Hematopoietic multipotent progenitor cell (in vitro differentiated cells): ENCODE data around the gene MRPL14. TPM values are rescaled to one million over a fixed set of nuclear protein-coding genes. Genes with fewer than 3 reads are reported as not detected.

ENCODE experiments used
- DNase-seq, 3 donors: peaks; one replicate each; pipeline ENCODE4 v3.0.0-alpha.2; 2011 to 2015; ENCODE audit warnings: low read depth in 2 of 3, low spot score in 2 of 3
- total RNA-seq: library from RNA; depleted of rRNA; stranded (reverse); fragments of >200 nt; gene quantifications from one replicate; pipeline ENCODE4 v1.2.3, GENCODE V29; 2012

MRPL14 gene
- total RNA-seq, 1 donor: 20.5 TPM

DNA sequence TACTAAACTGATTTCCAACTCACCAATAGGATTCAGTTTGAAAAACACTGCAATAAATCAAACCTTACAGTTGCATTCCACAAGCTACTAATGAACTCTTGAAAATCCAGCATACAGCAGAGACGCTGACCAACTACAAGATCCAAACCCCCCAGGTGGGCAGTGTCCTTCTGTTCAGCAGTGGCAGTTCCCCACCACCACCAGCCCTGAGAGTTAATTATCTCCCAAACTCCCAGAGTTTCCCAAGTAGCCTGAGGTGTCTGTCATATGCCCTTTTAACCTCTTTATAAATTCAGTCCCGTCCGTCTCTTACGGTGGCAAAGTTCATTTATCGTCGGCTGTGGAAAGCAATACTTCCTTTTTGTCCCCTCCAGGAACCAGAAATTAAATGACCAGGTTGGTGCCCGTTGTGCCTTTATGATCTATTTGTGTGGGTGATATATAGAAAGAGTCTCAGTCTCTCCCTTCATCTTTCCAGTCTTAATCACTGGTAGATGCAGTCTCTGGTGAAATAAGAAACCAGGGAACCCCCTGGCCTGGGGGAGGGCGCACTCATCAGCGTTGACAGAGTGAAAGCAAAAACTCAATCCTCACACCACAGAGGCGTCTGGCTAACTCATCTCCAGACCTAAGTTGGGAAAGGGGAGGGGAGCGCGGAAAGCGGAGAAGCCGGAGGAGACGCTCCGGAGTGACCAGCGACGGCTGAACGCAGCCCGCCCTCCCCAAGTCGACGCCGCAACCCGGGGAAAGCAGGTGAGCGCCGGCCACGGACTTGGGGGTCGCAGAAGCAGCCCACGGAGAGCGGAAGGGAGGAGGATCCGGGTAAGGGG lies 717 bp downstream of the MRPL14 start:
- DNase-seq: peak; percentile 40 to 67 (median 53)

DNA sequence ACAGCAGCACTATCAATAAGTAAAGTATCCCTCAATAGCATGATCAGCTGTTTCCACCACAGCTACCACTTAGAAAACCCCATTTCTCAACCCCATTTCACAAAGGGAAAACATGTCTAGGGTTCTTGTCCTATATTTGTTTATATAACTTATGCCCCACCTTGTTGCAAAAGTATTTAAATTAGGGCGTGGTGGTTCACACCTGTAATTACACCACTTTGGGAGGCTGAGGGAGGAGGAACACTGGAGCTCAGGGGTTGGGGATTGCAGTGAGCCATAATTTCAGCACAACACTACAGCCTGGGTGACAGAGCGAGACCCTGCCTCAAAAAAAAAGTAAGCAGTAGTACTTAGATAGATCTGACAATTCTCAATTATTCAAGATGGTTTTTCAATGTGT lies 3.7 kb downstream of the MRPL14 start:
- no peak for DNase-seq

DNA sequence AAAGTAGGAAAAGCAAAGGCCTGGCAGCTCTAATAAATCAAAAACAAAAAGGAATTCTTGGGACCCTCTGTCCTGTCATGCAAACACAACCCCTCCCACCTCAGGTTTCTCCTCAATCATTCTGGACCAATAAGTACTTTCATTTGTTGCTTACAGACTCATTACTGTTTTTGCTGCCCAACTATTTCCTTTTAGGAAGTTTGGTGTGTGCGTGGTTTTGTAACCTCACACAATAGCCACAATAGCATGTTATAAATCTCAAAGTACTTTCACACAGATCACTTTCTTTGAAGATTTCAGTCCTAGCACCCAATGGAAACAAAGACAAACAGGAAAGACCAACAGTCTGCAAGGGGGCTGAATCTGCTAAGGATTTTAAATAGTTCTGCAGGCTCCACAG lies 4.5 kb downstream of the MRPL14 start:
- peak in 2 of 3 donors; percentile 40 to 58 for DNase-seq

DNA sequence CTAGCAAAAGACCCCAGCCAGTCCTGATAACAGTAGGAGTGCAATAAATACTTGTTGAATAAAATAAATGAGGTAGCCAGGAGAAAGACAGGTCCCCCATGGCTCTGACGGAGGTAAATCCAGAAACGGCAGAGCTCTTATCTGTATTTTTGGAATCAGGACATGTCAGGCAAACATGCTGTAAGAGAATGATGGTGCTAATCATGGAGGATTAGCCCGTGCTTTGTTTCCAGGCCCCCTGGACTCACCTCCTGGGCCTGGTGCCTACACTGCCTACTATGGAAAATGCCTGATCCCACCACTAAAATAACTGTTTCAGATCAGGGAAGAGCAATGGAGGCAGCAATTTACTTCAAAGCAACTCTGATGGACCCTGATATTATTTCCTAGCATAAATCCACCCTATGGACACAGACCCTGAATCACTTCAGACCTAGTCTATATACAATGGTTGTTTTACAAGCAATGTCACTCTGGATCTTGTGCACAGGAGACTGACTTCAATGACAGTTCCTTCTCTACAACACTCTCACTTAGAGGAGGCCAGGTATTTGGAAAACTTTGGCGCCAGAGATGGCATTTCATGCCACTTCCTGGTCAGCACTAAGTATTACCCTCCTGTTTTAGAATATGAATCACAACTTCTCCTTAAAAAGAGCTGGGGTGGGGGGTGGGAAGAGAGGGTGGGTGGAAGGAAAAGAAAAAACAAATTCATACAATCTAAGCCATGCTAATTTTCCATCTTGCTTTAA lies 6.4 kb downstream of the MRPL14 start:
- DNase-seq: no peak

DNA sequence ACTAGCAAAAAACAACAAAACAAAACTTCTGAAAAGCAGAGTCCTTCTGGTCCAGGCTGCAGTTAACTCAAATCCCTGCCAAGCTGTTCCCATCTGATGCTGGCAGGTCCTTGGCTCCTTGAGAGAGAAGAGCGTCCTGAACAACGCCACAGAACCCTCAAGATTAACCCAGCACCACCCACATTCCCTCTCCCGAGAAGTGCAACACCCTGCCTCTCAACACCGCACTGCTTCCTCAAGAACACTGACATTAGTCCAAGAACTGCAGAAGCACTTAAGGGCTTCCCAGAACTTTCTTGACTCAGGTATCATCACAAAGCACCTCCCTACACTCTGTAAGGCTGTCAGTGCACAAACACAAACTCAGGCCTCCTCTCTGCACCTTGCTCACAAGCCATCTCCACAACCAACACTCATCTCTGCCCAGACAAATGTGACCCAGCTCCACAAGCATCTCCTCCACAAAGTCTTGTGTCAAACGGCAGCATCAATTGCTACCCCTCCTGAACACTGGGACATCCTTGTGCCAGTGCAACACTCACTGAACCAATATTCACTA lies 7.5 kb downstream of the MRPL14 start:
- DNase-seq: no peak

DNA sequence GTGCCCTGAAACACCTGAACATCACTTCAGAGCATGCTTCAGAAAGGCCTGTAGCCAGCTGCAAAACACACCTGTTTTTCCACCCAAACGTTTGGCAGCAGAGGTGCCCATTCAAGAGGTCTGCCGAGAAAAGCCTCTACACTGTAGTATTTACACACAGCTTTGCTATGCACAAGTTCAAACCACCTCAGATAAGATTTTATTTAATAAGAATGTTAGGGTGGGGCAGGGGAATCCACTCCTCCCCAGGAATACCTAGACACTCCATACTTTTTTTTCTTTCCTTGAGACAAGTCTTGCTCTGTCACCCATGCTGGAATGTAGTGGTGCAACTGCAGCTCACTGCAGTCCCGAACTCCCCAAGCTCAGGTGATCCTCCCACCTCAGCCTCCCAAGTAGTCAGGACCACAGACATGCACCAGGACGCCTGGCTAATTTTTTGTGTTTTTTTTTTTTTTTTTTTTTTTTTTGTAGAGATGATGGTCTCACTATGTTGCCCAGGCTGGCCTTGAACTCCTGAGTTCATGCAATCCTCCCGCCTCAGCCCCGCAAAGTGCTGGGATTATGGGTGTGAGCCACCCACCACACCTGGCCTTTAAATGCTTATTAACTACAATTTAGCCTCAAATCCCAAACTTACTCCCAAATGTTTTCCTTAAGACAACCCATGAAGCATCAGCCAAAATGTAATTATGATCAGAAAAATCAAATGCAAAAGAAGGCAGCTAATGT lies 9.7 kb downstream of the MRPL14 start:
- no peak for DNase-seq

DNA sequence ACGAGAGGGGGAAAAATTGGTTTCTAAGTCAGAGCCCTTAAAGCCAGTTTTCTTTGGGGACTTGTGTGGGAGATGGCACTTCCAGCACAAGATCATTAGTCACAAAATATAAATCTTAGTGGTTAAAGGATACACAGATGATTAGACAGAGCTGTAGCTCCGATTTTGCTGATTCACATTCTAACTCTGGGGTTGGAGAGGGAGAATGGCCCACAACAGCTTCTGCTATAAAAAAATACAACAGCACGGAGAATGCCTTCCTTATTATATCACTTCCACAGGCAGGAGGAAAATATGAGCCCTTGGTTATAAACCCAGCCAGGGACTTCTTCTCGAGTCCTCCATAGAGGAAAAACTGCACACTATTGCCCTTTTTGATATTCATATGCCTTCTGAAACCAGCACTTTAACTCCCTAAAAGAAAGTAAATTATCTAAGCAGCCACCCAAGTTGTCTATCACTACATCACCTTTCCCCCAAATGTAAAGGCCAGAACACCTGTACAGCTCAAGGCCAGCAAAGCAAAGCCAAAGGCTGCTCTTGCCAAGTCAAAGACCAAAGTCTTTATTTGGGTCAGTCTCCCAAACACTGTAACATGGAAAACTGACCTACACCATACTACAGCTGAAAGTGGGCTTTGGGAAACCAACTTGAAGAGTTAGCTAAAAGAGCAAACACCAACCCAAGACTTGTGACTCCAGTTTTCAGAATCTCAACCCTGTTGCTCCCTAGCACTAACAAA lies 10.4 kb downstream of the MRPL14 start:
- DNase-seq: no peak

DNA sequence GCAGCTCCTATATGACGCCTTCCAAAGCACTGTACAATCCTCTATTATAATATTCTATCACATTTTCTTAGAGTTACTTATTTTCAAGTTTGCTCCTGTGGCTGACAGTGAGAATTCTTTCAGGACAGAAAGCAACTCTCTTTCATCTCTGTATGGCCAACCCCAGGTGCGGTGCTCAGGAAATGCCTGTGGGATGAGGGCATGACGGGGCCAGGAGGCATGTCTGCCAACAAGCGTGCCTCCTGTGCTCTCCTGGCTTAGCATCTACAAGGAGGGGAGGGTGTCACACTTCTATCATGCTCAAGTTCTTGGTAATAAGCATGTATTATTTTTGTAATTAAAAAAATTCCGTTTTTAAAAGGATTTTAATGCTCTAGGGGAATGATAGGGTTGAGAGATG lies 11.4 kb downstream of the MRPL14 start:
- DNase-seq: no peak

DNA sequence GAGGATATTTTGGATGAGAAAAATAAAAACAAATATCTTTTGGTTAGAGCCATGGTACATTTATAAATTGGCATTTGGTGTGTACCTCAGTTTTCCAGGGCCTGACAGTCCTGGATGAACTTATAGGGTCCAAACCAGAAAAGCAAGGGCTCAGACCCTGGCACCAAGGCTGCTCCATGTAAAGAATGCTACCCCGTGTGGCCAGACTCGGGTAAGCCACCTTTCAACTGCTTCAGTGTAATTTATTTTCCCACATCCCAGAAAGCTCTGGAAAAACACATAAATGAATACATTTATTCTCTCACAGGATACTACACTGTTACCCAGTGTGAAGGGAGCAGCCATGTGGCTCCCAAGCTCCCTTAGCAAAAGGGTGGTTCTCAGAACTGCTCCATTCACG lies 13.8 kb downstream of the MRPL14 start:
- no peak for DNase-seq

DNA sequence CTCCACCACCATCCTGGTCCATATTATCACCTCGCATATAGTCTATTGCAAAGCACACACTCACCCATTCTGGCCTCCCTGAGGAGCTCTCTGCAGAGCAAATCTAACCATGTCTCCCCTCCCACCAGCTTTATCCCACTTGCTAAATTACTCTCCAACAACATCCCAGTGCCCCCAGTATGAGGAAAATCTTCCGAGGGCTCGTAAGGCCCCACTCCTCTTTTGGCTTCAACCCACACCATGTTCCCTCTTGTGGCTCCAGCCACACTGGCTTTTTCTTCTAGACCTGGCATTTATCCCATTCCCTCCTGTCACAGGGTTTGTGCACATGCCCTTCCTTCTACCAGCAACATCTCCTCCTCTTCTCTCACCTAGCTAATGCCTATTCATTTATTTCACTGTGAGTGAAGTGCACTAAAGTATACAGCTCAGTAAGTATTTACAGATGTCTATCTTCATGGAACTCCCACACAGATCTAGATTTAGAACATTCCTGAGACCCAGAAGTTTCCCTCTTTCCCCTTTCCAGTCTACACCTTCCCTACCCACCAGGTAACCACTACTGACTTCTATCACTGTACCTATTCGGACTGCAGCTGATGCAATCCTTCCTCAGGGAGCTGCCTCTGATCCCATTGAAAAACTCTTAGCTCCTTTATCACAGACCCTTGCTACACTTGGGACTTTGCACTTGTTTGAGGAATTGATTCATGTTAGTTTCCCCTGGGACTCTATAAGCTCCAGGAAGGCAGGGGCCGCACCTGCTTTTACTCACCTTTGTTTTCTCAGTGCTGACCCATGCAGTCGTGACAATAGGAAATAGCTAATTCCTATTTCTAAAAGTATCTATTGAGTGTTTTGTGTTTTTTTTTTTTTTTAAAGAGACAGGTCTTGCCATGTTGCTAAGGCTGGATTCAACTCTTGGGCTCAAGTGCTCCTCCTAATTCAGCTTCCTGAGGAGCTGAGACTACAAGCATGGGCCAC lies 15.5 kb downstream of the MRPL14 start:
- DNase-seq: no peak

DNA sequence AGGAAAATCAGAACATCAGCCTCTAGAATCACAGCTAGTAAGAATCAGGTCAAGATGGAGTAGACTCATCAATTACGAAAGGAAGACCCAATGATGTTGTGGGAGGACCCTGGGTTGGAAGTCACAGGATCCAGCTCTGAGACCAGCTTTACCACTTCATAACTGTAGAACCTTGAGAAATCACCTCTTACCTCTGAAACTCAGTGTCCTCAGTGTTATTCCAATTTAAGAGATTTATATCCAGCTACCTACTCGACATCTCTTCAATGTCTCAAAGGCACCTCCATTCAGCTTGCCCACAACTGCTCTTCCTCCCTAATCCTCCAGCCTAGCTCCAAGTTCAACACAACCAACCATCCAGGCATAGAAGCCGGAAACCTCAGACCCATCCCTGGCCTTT lies 16.3 kb downstream of the MRPL14 start:
- DNase-seq: no peak

DNA sequence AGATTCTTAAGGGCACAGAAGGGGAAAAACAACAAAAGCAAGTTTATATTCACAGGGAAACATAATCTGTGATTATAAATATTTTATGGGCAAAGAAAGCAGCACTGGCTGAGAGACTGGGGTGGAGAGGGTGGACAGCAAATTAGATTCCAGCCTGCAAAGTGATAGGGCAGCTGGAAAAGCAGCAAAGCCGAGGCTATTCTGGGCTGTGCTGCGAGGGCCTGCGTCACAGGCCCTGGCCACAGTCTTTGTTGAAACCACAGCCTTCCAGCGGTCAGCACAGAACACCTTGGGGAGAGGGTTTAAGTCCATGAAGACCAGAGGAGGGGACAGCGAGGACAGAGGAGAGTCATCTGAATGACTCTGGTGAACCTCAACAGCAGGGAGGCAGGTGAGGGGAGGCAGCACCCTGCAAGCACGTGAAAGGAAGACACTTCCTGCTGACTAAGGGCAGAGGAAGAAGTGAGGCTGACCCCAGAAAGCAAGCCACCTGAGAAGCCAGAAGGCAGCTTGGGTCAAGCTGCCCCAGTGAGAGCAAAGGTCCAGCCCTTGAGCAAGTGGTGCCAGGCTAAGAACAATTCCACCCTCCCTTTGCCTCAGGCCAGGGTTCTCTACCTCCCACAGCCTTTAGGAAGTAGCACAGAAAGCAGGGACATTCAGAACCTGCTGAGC lies 17.1 kb downstream of the MRPL14 start:
- no peak for DNase-seq

DNA sequence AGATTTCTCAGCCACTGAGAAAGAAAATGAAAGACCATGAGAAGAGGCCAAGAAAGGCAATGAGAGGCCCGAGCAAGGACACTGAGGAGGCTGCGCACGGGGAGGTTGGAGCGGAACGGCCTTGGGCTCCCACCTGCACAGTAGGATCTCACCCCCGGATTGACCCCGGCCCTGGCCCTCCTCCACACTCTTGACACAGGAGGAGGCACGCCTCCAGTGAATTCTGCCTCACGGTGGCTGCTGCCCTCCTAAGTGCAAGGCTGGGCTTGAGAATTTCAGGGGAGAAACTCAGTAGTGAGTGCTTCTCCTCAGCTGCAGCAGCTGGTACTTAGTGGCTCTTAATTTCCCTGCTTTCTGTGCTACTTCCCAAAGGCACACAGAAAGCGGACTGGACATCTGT lies 18.0 kb downstream of the MRPL14 start:
- no peak for DNase-seq

DNA sequence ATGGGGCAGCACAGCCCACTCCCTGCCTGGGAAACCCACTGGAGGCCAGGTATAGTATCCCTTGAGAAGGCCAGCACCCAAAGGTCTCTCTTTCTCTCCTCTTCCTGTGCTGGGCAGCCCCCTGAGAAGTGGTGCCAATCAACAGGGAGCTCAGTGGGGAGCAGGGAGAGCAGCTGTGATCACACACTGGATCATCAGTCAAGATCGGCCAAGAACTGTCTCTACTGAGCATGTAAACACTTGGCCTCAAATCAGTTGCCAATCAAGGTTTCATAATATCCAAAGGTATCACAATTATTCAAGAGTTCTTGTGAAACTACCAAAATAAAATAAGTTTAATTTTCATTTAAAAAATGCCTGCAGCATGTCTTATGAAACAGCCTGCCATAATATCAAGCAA lies 18.8 kb downstream of the MRPL14 start:
- DNase-seq: no peak

DNA sequence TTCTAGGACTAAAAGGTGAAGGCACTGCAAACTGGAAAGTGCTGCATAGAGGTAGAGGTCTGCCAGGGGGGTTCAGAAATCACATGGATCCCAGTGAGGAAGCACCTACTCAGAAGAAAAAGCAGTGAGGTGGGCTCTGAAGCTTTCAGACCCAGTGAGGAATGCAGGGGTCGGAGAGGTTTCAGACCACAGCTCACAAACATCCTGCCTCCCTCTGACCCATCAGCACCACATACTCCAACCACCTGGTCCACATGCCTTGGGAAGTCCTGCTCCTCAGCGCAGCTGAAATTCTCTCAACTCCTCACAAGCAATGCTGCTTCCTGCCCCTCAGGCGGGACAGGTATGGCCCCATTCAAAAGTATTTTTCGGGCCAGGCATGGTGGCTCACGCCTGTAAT lies 20.2 kb downstream of the MRPL14 start:
- DNase-seq: no peak

DNA sequence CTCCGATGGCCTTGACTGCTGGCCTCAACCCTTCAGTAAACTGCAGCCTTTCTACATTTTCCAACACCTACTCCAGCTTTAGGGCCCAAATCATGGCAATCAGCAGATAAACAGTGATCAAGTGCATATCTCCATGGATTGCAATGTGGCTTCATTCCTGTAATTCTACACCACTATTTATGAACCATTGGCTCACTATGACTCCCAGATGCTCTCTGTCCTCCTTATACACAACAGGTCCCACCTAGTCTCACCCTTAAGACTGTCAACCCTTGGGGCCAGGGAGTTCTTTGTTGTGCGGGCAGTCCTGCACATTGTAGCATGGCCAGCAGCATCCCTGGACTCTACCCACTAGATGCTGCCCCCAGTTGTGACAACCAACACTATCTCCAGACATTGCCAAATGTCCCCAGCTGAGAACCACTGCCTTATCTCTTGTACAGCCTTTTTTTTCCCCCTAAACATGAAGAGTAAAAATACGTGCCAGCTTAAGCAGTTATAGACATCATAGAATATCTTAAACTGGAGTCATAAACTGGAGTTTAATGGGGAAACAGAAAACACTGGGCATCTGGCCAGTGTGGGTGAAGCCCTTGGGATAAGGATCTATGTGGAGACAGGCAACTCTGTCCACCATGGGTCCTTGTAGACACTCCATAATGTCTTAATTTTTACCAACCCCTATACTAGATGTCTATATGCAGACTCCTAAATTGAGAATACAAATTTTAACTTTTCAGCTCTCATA lies 21.1 kb downstream of the MRPL14 start:
- no peak for DNase-seq

DNA sequence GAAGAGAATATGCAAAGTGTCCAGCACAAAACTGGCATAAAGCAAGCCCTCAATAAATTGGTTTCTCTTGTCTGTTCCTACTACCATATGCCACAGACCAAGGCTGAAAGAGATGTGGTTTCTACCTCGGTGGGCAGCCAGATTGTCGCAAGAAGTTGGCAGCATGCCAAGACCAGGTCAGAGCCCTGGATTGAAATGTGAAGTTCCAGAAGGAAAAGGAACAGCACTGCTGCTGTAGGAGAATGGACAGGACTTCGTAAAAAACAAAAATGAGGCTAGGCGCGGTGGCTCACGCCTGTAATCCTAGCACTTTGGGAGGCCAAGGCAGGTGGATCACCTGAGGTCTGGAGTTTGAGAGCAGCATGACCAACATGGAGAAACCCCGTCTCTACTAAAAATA lies 22.1 kb downstream of the MRPL14 start:
- DNase-seq: no peak

DNA sequence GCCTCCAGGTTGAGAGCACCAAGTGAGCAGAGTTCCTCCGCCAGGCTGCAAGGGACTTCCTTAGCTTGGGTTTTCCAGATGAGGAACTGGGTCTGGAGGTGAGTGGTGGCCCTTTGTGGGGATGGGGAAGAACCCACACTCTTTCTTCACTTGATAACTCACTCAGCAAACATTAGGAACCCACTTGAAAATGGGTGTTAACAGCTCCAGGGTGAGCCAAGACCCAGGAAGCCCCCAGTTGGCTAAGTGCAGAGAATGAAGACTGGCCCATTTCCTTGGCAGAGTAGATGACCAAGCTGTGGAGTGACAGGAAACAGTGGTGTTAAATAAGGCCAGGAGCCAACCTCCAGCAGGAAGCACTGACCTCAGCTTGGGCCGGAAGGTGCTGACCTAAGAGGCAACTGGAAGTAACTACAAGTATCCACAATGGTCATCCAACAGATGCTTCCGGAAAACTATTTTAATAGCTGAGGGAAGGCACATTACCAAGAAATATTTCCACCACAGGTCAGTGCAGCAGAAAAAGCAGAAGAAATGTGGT lies 22.7 kb downstream of the MRPL14 start:
- DNase-seq: no peak
